H1 (cell line): Measurements from ENCODE around the gene DGUOK.
A peak's percentile ranks its signal among the peaks of the same experiment; 100 is the strongest.

Experiments
- CREB1 ChIP-seq: IDR thresholded peaks from 2 replicates; pipeline ENCODE4 v1.6.1; 2012; ENCODE audit warnings: inconsistent platforms
- EZH2 ChIP-seq: fragments of 200-600 bp; sonication (generic); IDR thresholded peaks from 2 replicates; pipeline ENCODE4 v1.7.1; 2012; ENCODE audit warnings: low read depth, mild to moderate bottlenecking, moderate library complexity, low read length, inconsistent platforms; ENCODE audit not compliant: severe bottlenecking
- NANOG ChIP-seq: IDR thresholded peaks from 2 replicates; pipeline ENCODE4 v1.6.1; 2011; ENCODE audit warnings: low read length, low read depth, mild to moderate bottlenecking, inconsistent platforms; ENCODE audit not compliant: insufficient read depth, poor library complexity, severe bottlenecking
- PHF8 ChIP-seq: fragments of 200-600 bp; sonication (generic); conservative IDR thresholded peaks from 2 replicates; pipeline ENCODE4 v1.7.1; 2012; ENCODE audit warnings: low read depth, mild to moderate bottlenecking, inconsistent platforms, low read length, moderate library complexity
- POLR2AphosphoS5 ChIP-seq: IDR thresholded peaks from 2 replicates; pipeline ENCODE4 v1.6.1; 2011; ENCODE audit warnings: low read depth, low read length
- TF ChIP-seq, protein P1 (sequence below), 3 experiments: IDR thresholded peaks; 1 replicate in 2 of 3; 2 replicates in 1 of 3; pipeline versions ENCODE4 v1.5.1 to v1.6.1; 2011; ENCODE audit warnings: low read length in 3 of 3, mild to moderate bottlenecking in 3 of 3, inconsistent platforms in 2 of 3, low read depth in 1 of 3, moderate library complexity in 1 of 3; ENCODE audit not compliant: insufficient read depth in 1 of 3; ENCODE audit errors: control extremely low read depth in 1 of 3

GRCh38 chr2:73983322-73984202 lies 56.9 kb downstream of the DGUOK start:
- TF ChIP-seq PHF8 (no peak), POLR2AphosphoS5 (no peak; the same call in 1 of the 2 replicates), NANOG (no peak), CREB1 (no peak), EZH2 (no peak)
- TF ChIP-seq, protein P1, sequence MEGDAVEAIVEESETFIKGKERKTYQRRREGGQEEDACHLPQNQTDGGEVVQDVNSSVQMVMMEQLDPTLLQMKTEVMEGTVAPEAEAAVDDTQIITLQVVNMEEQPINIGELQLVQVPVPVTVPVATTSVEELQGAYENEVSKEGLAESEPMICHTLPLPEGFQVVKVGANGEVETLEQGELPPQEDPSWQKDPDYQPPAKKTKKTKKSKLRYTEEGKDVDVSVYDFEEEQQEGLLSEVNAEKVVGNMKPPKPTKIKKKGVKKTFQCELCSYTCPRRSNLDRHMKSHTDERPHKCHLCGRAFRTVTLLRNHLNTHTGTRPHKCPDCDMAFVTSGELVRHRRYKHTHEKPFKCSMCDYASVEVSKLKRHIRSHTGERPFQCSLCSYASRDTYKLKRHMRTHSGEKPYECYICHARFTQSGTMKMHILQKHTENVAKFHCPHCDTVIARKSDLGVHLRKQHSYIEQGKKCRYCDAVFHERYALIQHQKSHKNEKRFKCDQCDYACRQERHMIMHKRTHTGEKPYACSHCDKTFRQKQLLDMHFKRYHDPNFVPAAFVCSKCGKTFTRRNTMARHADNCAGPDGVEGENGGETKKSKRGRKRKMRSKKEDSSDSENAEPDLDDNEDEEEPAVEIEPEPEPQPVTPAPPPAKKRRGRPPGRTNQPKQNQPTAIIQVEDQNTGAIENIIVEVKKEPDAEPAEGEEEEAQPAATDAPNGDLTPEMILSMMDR (IDR thresholded peaks at IDR 0.05; ENCODE audit: control extremely low read depth in 1 of 3, insufficient read depth in 1 of 3, low read depth in 1 of 3, low read length in 3 of 3), result 0 out of 4 replicates have a peak, but pooled peaks of 1 of the 3 experiments have one; percentile 8
